CD4-positive, alpha-beta T cell treated with Interleukin-15 for 1 hour (primary cell): ENCODE data around the gene SPPL2C.
"Not testable (repeated sequence)": the region's sequence is repeated elsewhere in the genome, so short reads cannot be mapped to it uniquely, and the experiment has no call there.

ENCODE experiments used
- DNase-seq: peaks from one replicate; pipeline ENCODE4 v3.0.0-alpha.2; 2020

SPPL2C gene

GRCh38 chr17:45850468-45850867, 5.8 kb downstream of the SPPL2C start:
- DNase-seq, result no peak

DNA sequence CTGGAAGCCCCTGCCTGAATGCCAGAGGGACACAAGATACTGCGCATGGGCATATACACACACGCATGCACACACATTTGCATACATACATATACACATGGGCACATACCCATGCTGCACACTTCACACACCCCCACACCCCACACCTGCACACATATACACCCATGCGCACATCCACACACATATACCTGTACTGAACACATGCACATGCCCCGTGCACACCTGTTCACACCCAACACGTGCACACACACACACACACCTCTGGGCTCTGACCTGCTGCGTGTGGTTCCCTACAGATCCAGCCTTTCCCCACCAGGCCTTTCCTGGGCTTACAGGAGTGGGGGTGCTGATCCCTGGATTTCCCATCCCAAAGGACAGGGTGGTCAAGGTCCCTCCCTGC, 6.3 kb downstream of the SPPL2C start:
- DNase-seq, result no peak

DNA sequence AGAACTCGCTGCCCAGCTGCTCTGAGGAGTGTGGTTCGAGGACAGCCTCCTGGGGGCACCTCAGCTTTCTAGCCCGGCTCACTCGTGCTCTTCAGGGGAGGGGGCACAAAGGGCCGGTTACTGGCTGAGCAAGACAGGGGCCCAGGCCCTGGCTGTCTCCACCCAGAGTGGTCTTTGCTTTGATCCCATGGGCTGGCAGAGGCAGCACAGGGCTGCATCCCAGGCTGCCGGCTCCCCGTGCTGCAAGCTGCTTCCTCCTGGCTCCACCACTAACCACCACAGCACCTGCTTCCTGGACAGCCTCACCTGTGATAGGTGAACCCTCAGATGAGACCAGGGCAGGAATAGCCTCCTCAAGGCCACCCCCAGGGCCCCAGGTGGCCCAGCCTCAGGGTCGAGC, 6.8 kb downstream of the SPPL2C start:
- no peak for DNase-seq

DNA sequence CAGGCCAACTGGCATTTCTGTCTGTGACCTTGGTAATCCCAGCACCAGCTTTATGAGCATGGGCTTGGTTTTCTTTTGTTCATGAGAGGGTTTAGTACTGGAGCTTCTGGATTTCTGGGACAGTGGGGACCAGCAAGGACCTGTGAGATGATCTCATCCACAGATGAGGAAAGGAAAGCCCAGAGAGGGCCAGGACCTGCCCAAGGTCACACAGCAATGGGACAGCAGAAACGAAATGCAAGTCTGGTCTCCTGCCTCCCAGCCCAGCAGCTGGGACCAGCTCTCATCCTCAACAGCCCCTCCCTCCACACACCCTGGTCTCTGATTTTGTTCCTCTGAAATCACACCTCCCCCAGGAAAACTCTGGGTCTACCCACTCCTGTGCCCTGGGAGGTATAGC, 7.2 kb downstream of the SPPL2C start:
- no peak for DNase-seq

GRCh38 chr17:45852535-45853297, 8.0 kb downstream of the SPPL2C start:
- DNase-seq, result no peak

DNA sequence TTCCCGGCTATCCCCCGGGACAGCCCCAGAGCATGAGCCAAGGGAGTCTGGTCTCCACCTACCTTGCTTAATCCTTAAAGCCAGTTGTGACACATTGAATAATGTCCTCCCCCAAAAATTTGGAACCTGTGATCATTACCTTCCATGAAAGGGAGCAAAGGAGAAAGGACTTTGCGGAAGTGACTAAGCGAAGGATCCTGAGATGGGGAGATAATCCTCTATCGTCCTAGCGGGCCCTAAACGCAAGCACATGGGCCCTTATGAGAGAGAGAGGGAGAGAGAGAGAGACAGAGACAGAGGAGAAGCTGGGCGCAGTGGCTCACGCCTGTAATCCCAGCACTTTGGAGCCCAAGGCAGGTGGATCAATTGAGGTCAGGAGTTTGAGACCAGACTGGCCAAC, 9.5 kb downstream of the SPPL2C start:
- no peak for DNase-seq

DNA sequence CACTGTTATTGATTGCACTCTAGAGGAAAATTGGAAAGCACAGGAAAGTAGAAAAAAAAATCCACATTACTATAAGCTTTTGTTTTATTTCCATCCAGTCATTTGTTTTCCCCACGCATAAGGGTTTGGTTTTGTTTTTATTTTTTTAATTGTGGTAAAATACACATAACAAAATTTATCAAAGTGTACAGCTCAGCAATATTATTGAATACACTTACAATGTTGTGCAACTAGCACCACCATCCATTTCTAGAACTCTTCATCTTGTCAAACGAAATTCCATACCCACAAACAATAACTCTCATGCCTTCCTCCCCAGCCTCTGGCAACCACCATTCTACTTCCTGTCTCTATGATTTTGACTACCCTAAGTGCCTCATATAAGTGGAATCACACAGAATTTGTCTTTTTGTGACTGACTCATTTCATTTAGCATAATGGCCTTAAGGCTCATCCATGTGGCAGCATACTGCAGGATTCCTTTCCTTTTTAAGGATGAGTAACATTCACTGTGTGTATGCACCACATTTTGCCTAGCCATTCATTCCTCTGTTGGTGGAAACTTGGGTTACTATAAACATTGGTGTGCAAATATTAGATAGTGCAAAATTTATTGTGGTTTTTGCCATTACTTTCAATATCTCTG, 11.1 kb downstream of the SPPL2C start:
- no peak for DNase-seq

DNA sequence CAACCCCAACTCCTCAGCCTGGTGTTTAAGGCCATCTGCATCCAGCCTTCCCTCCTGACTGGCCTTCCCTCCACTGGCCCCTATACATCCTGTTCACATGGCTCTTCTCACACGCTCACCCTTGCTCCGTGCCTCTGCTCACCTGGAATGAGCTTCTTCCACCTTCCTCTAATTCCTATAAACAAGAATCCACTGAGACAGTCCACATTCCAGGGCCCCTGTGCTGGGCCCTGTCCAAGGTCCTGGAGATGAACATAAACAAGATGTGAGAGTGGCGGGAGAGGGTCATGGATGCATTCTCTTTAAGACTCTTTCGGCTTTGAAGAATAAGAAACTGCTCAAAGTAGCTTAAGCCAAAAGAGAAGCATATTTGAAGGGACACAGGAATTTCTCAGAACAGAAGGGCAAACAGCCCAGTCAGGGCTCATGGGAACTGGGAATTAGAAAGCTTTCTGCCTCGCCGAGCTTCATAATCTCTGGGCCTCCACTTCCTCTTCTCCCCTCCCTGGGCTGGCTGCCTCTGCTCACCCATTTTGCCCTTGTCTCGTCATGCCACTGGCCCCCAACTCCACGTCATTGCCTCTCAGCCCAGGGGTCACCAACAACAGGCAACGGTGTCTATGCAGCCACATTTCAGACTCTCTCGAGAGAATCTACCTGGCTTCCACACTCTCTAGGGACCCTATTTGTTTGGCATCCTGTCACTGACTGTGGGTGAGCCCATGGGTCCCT, 13.5 kb downstream of the SPPL2C start:
- DNase-seq, result no peak

- DNase-seq, result no peak
Observed at GRCh38 chr17:45861165-45861564, 16.5 kb downstream of the SPPL2C start.

GRCh38 chr17:45862127-45862526, 17.4 kb downstream of the SPPL2C start:
- DNase-seq, result not testable (repeated sequence)

DNA sequence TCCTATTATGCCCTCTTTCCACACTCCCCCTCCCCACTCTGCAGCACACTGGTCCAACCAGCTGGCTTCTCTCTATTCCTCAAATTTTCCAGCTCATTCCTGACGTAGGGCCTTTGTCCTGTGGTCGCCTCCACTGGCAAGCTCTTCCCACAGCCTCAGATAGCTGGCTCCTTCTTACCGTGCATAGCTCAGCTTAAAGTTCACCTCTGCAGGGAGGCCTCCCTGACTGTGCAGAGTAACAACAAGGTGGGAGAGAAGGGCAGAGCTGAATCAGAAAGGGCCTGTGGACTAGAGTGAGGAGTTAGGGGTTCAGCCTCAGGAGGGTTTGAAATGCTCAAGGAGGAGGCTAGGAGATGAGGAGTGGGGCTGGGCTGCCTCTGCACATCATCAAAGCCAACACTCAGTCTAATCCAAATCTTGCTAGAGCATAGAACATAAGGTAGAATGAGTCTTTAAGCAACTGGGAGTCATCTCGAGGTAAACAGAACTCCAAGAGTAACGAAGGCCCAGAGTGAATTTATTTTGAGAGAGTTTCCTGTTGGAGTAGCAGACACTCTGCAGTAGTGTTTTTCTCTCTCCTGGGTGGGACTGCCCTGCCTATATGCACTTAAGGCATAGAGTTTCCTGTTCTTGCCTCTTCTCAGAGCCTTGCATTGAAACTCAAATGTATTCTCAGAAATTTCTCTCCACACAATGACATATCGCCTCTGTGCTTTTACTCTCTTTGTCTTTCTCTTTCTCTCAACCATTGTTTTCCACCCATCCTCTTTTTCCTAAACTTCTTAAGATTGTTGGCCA, 19.4 kb downstream of the SPPL2C start:
- DNase-seq, result no peak

DNA sequence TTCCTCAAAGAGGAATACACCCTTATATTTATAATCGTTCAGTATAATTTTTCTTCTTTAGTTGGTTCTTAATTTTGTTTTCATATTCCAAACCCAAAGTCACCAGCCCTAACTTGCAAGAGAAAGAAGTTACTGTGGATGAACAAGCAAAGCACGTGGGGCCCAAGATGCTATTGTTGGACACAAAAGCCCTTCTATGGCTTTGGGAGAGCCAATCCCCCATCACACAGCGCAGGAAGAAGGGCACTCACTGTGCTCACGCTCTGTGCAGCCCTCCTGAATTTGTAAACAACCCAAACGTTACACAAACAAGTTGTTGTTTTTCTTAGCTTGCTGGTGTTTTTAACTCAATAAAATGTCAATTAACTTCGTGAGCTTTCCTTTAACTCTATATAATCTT, 22.5 kb downstream of the SPPL2C start:
- DNase-seq, result no peak

- no peak for DNase-seq
Observed at GRCh38 chr17:45867702-45868101, 23.0 kb downstream of the SPPL2C start.

DNA sequence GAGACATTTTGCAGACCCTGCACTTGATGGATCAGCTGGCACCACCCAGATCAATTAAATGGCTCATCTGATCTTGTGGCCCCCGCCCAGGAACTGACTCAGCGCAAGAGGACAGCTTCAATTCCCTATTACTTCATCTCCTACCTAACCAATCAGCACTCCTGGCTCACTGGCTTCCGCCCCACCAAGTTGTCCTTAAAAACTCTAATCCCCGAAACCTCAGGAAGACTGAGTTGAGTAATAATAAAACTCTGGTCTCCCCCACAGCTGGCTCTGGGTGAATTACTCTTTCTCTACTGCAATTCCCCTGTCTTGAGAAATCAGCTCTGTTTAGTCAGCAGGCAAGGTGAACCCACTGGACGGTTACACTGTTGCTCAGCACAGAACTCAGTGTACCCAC, 23.6 kb downstream of the SPPL2C start:
- no peak for DNase-seq

DNA sequence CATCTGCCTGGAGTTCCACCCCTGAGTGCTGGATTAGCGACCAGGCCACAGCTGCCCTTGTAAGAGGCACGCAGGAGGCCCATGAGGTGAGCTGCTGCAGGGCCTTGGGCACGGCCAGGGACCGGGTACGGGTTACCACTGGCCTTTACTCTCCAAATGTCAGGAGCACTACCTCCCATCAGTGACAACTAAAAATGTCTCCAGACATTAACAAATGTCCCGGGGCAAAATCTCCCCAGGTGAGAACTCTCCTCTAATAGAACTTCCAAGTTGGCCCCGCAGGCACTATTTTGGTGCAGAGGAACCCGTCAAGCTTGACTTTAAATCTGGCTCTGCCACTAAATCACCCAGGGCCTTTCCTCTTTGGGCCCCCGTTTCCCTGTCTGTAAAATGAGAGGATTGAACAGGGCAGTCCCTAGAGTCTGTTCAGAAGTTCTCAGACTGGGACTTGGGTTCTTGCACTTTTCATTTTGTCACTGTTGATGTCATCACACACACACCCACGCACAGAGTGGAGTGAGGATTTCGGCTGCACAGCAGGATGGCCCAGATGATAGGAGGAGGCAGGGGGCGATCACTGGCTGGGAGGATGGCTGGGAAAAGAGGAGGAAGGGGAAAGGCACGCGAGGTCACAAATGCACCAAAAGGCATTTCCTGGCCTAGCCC, 25.1 kb downstream of the SPPL2C start:
- DNase-seq, result no peak

DNA sequence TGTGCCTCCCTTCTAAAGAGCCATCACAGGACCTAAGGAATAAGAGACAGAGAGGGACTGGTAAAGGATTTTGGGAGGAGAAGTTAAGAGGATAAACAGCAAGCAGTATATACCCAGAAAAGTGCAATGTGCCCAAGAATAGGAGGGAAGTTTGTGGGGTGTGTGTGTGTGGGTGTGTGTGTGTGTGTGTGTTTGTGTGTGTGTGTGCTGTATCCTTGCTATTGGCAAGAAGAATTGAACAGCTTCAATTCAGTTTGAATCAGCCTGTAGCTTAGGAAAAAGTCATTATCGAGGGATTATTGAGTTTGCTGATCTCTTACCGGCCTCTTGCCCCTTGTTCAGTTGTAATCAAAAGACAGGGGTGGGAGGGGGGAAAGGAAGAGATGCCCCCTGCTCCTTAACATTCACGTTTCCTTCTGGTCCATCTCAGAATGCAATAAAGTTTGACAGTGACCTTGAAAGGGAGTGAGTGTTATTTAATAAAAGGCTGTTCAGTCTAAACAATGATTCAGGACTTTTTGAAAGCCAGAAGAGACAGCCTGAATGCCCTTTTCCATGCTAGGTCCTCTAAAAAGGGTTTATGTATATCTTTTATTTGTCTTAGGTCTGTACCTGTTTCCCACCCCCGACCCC, 25.8 kb downstream of the SPPL2C start:
- no peak for DNase-seq

GRCh38 chr17:45871718-45872117, 27.0 kb downstream of the SPPL2C start:
- no peak for DNase-seq

DNA sequence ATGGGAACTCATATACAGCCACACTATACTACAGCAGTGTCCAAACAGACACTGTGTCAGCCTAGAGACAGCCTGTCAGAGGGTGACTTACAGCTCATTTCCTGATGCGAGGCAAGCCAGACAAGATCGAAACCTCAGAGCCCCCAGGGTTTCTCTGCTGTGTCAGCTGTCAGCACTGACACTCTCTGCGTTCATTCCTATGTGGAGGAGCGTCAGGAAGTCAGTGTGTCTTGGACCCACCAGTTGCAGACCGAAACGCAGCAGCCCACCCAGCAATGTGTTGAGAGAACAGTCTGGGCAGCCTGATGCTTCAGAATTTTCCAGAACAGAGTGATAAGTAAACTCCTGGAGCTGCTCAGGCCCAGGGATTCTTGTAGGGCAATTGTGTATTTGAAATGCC, 29.0 kb downstream of the SPPL2C start:
- no peak for DNase-seq

GRCh38 chr17:45874151-45874550, 29.5 kb downstream of the SPPL2C start:
- no peak for DNase-seq

DNA sequence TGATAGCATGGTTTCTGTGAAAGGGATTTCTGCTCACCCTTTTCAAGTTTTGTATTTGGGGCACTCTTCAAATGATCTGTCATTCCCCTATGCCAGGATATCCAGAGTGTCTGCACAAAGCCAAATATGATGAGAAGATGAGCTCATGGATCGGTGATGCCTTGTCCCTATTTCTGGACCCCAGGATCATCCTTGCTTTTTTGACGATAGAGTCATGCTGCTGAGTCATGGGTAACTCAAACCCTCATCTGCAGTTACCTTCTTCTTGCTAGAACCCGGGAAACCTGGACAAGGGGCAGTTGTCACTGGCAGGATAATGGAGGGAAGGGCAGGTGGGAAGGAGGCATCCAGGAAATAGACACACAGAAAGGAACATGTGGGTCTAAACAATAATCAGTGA, 31.9 kb downstream of the SPPL2C start:
- no peak for DNase-seq

GRCh38 chr17:45877467-45877866, 32.8 kb downstream of the SPPL2C start:
- no peak for DNase-seq

GRCh38 chr17:45883063-45883462, 38.4 kb downstream of the SPPL2C start:
- no peak for DNase-seq
